Sigmoid colon (tissue), 3 donors: ENCODE data around the gene ETS1.

ENCODE experiments used
- CTCF ChIP-seq, 4 experiments: fragments of 450-650 bp in 3 of 4; fragments of 200-600 bp in 1 of 4; IDR thresholded peaks; one replicate each; pipeline ENCODE4 v1.5.1; 2016 to 2019; ENCODE audit warnings: antibody characterized with exemption in 4 of 4, mild to moderate bottlenecking in 3 of 4, moderate library complexity in 2 of 4
- POLR2A ChIP-seq, 2 donors: fragments of 450-650 bp; IDR thresholded peaks; one replicate each; pipeline ENCODE4 v1.6.1; 2016; ENCODE audit warnings: antibody characterized with exemption in 2 of 2, mild to moderate bottlenecking in 2 of 2, moderate library complexity in 2 of 2

GRCh38 chr11:128488471-128488870, 98.9 kb downstream of the ETS1 start:
- no peak for TF ChIP-seq CTCF (IDR thresholded peaks at IDR 0.05)
- no peak for TF ChIP-seq POLR2A (IDR thresholded peaks at IDR 0.05)
